Stimulated activated CD4-positive, alpha-beta T cell treated with anti-CD3 and anti-CD28 coated beads, Interleukin-12 subunit alpha, Interleukin-12 subunit beta, amount 100 ng/mL, for 4 hours (primary cell): Measurements from ENCODE around the gene KAT2A.
A peak's percentile ranks its signal among the peaks of the same experiment; 100 is the strongest.
"Not testable (repeated sequence)": the region's sequence is repeated elsewhere in the genome, so short reads cannot be mapped to it uniquely, and the experiment has no call there.

ENCODE experiments used
- DNase-seq: peaks from one replicate; pipeline ENCODE4 v3.0.0-alpha.2; 2020

The KAT2A gene

DNA sequence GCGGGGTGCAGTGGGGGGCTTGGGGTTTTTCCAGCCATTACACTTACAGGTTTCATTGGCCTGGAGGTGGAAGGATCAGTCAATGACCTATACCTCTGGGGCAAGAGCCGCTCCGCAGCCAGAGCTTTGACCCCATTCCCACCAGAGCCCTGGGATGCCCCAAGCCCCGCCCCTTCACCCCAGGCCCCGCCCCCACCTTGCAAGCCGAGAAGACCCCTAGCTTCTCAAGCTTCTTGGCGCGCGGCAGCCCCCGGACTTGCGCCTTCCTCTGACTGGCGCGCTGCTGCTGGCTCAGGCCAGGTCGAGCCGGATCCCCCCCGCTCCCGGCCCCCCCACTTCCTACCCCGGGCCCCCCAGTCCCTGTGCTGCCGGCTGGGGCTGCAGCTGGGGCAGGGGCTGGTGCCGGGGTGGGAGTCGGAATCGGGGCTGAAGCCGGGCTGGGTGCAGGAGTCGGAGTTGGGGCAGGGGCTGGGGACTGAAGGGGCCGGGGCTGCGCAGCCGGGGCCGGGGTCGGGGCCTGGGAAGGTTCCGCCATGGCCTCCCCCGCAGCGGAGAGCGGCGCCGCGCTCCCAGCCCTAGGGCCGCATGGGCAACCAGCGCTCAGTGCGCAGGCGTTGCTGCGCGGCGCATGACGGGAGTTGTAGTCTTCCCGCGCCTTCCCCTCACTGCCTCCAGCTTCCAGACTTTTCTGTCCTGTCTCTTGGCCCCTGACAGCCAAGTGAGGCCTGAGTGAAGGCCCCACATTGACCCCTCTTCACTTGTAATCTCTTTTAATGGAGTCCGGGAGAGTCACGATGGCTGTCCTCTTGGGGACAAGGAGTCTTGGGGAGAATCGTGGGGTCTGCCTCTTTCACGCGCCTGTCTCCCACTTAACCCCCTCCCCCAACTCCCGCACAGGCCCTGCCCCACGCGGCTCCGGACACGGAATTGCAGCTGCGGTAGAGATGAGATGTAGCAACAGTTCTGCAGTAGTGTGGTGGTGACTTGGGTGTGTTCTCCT, at the start of gene KAT2A:
Gene KAT2A, minus strand, starts transcription at position 598 of the 1,000 bp plus-strand sequence. Its CDS starts 63 bp downstream, at position 535.
- peak; percentile 77 for DNase-seq

DNA sequence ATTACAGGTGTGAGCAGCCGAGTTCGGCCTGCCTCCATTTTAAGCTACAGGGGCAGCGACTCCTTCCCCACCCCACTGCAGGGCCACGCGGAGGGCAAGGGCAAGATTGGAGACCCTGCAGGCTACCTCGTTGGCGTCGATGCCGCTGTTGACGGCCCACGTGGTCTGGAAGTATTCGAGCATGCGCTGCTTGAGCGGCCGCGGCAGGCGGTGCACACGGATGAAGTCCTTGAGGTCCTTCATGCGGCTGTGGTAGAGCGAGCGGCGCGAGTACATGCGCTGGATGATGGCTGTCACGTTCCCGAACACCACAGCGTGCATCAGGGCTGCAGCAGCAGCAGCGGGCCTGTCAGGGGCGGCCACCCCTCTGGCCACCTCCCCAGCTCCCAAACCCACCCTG, 48.2 kb upstream of the KAT2A start:
- no peak for DNase-seq

DNA sequence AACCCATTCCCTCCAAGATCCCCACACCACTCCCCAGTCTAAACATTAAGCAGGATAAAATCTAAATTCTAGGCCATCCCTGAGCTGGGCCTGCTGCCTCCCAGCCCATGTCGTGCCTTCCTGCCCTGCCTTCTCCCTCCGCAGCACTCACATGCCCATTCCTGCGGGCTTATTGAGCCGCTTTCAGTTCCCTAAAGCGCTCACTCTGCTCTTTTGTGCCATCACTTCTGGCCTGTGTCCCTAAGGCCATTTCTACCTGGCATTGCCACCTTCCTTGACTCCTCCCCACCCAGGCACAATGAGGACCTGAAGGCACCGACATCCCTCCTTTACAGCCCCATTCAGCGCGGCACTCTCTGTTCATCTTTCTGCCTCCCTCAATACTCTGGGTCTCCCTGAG, 46.6 kb upstream of the KAT2A start:
- DNase-seq = no peak

DNA sequence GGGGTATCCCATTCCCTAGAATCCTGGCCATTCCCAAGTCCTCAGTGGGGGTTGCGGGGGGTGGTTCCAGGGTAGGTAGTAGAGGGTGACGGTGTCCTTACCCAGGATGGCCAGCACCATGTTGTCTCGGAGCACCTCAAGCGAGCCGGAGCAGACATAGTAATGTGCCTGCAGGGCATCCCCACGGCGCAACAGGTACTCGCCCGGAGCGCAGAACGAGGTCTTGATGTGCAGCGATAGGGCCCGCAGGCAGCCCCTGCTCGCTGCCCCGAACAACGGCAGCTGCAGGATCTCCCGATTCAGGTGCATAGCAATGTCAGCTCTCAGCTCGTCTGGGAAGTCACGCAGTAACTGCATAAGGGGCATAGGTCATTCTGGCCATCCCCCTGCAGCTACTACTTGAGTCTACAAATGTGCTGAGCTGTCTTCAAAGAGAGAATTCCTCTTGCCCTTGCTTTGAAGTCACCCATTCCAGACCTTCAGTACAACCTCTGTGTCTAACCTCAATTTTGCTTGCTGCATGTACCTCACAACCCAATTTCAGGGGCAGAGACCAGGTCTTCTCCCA, 45.1 kb upstream of the KAT2A start:
- DNase-seq = no peak

DNA sequence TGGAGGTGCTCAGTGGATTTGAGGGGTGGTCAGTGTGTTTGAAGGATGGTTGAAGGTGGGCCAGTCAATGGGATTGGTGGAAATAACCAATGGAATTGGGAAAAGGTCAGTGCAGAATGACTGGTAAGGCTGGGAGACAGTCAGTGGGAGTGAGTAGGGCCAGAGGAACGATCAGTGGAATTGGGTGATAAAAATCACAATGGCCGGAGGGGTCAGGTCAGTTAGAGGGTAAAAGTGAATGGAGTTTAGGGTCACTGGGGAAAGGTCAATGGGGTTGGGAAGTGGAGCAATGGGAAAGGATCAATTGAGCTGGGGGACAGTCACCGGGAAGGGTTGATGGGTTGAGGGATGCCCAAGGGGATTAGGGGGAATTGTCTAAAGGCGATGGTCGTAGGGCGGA, 44.6 kb upstream of the KAT2A start:
- DNase-seq = no peak

DNA sequence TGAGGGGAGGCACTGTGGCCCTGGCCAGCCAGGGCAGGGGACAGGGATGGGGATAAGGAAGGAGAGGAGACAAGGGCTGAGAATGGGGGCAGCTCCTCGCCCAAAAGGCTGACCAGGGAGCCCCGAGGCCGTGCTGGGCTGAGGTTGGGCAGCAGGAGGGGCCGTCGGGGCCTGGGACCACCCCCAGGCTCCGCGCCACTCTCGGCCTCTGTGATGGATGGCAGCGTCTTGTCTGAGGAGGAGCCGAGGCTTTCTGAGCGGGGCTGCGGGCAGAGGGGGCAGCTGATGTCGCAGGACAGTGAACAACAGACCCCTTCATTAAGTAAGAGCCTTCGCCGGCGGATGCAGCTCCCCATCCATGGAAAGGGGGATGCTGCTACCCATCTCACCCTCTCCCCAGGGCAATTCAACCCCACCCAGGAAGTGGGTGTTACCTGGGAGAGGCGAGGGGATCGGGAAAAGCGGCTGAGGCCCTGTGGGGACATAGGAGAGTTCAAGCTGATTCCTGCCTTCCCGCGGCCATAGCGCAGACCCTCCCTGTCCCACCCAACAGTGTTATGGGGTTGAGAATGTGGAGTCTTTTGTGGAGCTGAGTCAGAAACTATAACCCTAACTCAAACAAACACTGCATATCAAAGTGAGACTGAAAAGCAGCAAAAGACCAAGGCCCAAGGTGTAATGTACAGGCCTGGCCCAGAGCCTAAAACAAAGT, 42.7 kb upstream of the KAT2A start:
- DNase-seq = no peak

DNA sequence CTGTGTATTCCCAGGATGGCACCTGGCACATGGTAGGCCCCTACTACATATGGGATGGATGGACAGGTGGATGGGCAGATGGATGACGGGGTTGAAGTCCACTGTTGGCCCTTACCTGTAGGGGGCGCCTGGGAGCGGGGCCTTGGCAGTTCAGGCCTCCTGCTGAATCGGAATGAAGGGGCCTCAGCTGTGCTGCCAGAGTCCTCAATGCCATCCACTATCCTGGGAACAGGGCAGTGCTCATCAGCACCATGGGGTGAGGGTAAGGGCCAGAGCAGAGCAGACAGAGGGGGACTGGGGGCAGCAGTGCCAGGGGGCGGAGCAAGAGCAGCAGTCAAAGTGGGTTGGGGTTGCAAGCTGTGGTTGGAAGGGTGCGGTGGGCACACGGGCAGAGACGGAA, 41.9 kb upstream of the KAT2A start:
- DNase-seq = peak; percentile 37

DNA sequence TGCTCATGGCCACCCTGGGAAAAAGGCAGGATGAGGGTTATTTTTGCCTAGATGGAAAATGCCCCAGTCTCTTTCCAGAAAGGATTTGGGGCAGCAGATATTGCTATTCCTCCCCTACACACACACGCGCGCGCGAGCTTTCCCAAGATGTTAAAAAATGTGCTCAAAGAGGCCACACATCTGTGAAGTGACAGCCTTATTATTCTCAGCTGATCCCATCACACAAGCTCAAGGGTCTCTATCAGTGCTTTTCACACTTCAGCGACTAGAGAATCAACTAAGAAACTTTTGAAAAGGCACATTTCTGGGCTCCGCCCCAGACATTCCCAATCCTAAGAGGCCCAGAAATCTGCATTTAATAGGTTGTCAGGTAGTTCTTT, 39.4 kb upstream of the KAT2A start:
- no peak for DNase-seq

DNA sequence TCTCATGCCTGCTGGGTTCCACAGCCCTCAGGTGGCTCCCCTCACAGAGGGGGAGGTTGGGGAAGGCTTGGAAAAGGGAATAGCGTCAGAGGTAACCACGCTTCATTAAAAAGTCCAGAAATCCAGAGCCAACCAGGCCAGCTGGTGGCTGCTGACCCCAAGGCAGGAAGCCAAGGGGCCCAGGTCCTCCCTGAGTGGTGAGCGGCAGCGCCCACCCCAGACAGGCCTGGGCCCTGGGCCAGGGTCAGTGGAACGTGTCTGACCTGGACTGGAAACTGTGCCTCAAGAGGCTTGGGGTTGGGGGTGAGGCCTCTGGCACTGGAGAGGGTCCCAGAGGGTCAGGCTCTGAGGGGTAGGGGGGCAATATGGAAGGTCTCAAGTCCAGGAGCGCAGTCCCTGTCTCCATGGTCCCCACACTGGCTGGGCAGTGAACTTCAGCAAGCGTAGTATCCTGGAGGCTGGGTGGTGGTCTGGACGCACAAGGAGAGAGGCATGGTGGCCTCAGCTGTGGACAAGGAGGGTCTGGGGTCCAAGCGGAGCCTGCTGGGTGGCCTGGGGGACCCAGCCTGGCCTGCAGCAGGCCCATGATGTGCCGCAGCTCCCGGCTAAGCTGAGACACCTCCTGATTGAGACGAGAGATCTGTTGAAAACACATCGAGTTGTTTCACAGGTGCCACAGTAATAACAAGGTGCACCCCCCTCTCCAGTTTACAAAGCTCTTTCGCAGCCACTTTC, 38.8 kb upstream of the KAT2A start:
- no peak for DNase-seq

DNA sequence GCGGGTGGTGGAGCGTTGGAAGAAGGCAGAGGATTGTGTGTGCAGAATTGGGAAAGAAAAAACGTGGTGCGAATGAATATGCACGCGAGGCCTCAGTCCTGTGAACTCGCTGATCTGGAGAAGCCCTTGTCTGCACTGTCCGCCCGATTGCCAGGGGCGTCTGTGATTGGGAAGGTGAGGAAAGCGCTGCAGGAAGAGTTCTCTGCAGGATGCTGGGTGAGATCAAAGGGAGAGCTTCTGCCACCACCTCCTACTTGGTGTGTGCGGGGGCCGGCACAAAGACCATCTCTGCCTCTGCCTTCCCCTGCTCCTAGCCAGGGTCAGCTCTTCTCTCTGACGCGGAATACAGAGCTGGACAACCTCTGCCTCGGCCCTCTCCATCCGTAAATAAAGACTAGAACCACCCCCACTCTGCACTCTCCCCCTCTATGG, 34.5 kb upstream of the KAT2A start:
- no peak for DNase-seq

DNA sequence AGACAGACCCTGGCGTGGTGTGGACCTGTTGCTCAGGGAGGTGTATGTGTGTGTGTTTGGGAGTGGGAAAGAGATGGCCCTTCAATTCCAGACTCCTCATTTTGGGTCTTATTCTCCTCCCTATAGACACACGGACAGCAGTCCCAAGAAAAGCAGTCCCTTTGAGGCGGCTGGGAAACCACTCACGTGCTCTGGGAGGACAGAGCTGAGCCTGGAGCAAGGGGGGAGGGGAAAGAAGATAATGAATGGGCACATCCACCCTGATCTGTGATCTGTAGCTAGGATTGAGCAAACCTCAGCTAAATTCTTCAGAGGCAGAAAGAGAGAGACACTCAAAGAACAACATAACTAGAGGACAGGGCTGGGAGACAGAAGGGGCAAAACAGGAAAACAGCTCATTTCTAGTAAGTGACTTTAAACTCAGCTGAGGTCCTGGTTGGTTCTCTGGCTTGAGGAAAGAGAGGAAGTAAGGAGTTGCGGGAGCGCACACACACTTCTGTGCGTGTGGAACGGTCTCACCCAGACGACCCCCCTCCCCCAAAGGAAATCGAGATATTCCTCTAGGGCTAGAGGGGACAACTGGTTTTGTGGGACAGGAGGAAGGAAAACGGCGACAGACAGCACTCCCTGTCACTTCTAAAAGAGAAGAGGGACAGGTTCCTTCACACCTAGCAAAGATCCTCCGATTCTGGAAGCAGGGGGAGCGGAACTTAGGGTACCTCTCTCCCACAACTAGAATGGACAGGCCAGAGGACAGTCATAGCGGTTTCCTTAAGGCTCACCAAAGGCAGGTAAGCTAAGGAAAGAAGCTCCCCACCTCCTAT, 33.0 kb upstream of the KAT2A start:
- DNase-seq = no peak

DNA sequence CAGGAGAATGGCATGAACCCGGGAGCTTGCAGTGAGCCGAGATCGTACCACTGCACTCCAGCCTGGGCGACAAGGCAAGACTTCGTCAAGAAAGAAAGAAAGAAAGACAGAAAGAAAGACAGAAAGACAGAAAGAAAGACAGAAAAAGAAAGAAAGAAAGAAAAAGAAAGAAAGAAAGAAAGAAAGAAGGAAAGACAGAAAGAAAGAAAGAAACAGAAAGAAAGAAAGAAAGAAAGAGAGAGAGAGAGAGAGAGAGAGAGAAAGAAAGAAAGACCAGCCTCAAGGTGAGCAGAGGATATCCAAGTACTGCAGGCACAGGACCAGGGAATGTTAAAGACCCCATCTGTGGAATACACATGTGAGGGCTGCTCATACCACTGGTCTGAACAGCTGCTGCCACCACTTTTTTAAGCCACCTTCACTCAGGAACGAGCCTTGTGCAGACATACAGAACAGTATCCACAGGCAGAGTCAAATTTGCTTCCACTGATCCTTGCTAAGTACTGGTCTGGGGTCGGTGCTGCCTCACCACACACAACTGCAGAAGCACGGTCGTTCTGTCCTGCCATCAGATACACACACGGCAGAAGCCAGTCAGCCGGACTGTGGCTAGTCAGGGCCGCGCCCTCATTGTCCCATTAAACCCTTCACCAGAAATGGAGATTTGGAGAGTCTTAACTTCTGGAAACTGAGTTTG, 25.9 kb upstream of the KAT2A start:
- DNase-seq = no peak

DNA sequence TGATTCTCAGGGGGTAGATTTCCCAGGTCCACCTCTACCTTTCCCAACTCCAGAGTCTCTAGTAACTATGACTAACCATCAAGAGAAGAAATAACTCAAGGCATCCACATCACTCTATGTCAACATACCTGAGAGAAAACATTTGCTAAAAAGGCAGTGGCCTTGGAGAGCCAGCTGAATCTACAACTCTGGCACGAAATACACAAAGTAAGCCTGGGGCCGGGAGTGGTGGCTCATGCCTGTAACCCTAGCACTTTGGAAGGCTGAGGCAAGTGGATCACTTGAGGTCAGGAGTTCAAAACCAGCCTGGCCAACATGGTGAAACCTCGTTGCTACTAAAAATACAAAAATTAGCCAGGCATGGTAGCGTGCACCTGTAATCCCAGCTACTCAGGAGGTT, 22.0 kb upstream of the KAT2A start:
- not testable (repeated sequence) for DNase-seq

DNA sequence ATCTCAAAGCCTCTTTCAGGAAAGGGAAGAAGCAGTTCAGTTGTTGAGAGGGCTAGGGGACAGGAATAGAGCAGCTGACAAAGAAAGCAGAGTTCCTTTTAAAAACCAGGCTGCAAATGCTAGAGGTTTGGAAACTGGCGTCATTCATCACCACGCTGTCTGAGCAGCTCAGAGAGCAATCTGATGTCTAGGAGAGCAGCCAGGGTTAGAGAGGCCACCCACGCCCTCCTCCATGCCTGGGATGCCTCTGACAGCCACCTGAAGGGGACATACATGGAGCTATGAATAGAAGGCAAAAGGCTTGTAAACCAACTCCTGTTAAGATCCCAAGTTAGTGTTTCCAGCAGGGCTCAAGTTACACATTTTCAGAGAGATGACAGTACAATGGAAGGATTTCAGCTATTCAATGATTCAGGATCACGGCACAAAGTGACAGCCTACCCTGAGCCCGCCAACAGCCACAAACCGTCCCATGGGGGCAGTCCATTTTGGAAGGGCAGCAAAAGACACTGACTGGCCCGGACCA, 21.3 kb upstream of the KAT2A start:
- DNase-seq = no peak

DNA sequence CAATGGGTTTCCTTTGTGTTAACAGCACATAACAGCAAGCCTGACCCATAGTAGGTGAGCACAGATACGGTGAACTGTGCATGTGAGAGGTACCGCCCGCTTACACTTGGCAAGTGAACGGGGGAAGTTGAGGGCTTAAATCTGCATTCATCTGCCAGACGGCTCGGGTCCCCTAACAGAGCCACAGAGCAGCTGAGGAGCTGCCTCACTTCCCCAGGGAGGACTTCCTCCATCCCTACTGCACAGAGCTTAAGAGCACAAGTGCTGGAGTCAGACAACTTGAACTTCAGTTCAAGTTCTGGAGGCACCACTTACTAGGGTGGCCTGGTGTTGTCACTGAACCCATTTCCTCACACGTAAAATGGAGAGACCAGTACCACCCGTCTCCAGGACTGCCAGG, 20.2 kb upstream of the KAT2A start:
- DNase-seq = no peak

DNA sequence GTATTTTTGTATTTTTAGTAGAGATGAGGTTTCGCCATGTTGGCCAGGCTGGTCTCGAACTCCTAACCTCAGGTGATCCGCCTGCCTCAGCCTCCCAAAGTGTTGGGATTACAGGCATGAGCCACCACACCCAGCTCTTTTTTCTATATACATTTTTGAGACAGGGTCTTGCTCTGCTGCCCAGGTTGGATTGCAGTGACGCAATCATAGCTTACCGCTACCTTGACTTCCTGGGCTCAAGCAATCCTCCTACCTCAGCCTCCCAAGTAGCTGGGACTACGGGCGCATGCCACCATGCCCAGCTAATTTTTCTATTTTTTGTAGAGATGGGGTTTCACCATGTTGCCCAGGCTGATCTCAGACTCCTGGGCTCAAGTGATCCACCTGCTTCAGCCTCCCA, 19.5 kb upstream of the KAT2A start:
- DNase-seq = not testable (repeated sequence)

DNA sequence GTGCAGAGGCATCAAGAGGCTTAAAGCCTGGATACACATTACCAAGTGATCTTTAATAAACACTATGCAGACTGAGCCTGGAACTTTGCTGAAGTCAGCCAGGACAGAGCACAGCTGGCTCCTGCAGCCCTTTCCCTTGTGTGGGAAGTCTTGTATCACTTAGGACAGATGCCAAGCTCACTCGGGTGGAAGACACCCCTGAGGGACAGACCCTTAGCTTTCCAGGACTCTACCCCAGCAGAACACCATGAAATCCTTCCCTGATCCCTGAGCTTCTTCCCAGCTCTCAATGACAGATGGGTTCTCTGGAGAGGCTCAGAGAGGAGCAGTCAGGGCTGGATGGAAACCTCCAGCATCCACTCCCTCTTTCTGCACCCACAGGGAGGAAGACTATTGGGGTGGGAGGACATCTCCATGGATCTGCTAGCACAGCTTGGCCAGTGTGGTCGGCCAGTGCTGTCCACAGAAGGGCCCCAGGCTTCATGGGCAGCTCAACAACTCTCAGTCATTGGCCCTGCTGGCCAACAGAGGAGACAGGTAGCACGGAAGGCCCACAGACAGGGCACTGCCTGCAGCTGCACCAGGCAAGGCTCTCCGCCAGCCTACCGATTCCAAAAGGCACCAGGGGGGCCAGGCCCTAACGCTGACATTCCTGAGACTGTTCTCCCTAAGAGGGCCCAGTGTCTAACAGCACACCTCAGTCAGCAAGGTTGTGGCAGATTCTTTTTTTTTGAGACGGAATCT, 17.8 kb upstream of the KAT2A start:
- no peak for DNase-seq

DNA sequence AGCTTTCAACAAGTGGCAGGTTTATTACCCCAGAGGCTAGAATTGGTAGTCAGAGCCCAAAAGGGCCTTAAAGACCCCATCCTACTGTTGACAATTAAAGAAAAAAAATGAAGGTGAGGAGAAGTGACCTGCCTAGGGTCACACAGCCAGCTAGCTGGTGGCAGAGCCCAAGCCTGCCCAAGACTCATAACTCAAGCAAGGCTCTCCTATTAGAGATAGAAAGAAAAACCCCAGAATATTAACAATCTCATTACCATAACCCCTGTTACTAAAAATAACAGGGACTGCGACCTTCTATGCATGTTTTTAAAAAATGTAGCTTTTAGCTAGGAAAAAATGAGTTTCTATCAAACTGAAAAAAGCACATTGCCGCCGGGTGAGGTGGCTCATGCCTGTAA, 15.5 kb upstream of the KAT2A start:
- DNase-seq = no peak

DNA sequence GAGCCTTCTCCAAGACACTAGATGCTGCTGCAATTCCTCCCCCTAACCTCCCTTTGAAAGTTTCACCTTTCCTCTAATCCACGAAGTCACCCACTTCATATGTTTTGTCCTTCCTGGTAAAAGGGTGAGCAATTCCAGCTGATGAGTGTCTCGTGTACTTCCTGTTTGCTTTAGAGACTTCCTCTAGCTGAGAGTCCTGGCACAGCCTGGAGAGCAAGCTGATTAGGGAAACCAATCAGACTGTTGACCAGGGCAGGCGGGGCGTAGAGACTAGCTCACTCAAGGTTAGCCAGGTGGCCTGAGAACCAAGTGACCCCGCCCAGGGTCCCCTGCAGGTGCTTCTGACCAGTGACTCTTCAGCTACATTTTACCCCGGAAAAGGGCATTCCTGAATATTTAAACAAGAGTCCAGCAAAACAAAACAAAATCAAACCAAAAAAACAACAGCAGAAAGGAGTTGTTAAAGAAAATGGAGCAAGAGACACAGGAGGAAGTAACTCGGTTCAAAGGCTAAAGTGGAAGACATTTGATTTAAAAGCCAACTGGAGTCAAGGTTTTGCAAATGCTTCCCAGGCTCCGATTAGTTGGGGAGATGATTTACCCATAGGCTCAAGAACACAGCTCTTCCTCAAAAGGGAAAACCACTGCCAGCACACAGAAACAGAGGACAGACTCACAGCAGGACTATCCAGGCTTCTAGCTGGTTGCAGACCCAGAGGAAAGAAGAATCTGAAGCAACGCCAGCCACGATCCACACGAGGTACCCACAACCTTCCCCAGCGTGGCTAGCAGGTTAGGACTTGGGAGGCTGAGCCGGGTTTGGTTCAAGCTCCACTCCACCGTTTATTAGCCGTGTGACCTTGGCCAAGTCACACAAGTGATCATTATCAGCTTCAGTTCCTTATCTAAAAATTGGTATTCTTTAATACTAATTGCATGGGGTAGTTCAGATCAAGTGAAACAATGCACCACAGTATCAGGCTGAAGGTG, 14.8 kb upstream of the KAT2A start:
- DNase-seq = no peak
